Testis (tissue), 3 donors: ENCODE measurements around the gene BATF. TPM values are rescaled to one million over a fixed set of nuclear protein-coding genes. Genes with fewer than 3 reads are reported as not detected.

Experiments
- DNase-seq: peaks from one replicate; pipeline ENCODE4 v3.0.0-alpha.2; 2019
- H3K27ac ChIP-seq, 2 donors: fragments of 200-600 bp; sonication (generic); one replicate each; pipeline ENCODE4 v1.5.1; 2019
- H3K27me3 ChIP-seq: fragments of 200-600 bp; sonication (generic); one replicate; pipeline ENCODE4 v1.5.1; 2019
- H3K36me3 ChIP-seq: fragments of 200-600 bp; sonication (generic); one replicate; pipeline ENCODE4 v1.5.1; 2017; ENCODE audit warnings: low read depth; ENCODE audit errors: missing control alignments
- H3K4me1 ChIP-seq: fragments of 200-600 bp; sonication (generic); one replicate; pipeline ENCODE4 v1.5.1; 2019
- H3K4me3 ChIP-seq, 2 donors: fragments of 200-600 bp; sonication (generic); one replicate each; pipeline ENCODE4 v1.5.1; 2017 to 2019
- H3K9me3 ChIP-seq: fragments of 200-600 bp; sonication (generic); one replicate; pipeline ENCODE4 v1.5.1; 2017
- POLR2A ChIP-seq: fragments of 450-650 bp; IDR thresholded peaks from one replicate; pipeline ENCODE4 v1.6.1; 2017; ENCODE audit warnings: antibody characterized with exemption, mild to moderate bottlenecking, moderate library complexity
- WGBS, 2 donors: methylation state at CpG; one replicate each; pipeline ENCODE4 v1.1.5; 2018; 5-methylcytosine and 5-hydroxymethylcytosine counted together
- intact Hi-C: fragments of 100-400 bp; cut with DNase I; formaldehyde crosslinking; loops from one replicate; pipeline ENCODE4 v1.15.1; 2023; ENCODE audit warnings: low total_unique reads
- polyA plus RNA-seq: library from polyadenylated mRNA; stranded (reverse); fragments of 350-450 nt; fragmentation: Illumina TruSeq; extraction: RNeasy Lipid Tissue Mini Kit (QIAGEN cat#74804); gene quantifications from one replicate; pipeline ENCODE4 v1.2.3, GENCODE V29; 2014; ENCODE audit warnings: low read depth, low replicate concordance; ENCODE audit not compliant: insufficient read depth
- total RNA-seq, 2 donors: library from RNA; depleted of rRNA; stranded (reverse); fragments of >200 nt; gene quantifications; one replicate each; pipeline ENCODE4 v1.2.3, GENCODE V29; 2016
- TF ChIP-seq, protein P1 (sequence below), 3 experiments: fragments of 450-650 bp in 2 of 3; fragments of 200-600 bp in 1 of 3; sonication (generic) in 1 of 3; IDR thresholded peaks; one replicate each; pipeline ENCODE4 v1.5.1; 2016 to 2019; ENCODE audit warnings: antibody characterized with exemption in 3 of 3, mild to moderate bottlenecking in 2 of 3, moderate library complexity in 1 of 3

The BATF gene
- total and polyA plus RNA-seq, 3 donors from 2014 or later, result 0.63 to 2.9 (median 1.5) TPM

GRCh38 chr14:75548544-75548943 is 26.3 kb downstream of the BATF start:
- Histone ChIP-seq H3K27me3 (no peaks in the 10 kb centered on the region), H3K27ac (no peak overlapping the region), H3K4me1 (no peaks in the 10 kb centered on the region), H3K4me3 (no peak overlapping the region), H3K9me3 (no peaks in the 10 kb centered on the region), H3K36me3 (no peaks in the 10 kb centered on the region)
- WGBS, 2 donors, result 49 to 63% methylated on average over 6 to 7 of the region's 7 CpGs
- intact Hi-C loops, result no loop called here
- DNase-seq, result peak; percentile 72
- no peak for TF ChIP-seq POLR2A
- TF ChIP-seq, protein P1, sequence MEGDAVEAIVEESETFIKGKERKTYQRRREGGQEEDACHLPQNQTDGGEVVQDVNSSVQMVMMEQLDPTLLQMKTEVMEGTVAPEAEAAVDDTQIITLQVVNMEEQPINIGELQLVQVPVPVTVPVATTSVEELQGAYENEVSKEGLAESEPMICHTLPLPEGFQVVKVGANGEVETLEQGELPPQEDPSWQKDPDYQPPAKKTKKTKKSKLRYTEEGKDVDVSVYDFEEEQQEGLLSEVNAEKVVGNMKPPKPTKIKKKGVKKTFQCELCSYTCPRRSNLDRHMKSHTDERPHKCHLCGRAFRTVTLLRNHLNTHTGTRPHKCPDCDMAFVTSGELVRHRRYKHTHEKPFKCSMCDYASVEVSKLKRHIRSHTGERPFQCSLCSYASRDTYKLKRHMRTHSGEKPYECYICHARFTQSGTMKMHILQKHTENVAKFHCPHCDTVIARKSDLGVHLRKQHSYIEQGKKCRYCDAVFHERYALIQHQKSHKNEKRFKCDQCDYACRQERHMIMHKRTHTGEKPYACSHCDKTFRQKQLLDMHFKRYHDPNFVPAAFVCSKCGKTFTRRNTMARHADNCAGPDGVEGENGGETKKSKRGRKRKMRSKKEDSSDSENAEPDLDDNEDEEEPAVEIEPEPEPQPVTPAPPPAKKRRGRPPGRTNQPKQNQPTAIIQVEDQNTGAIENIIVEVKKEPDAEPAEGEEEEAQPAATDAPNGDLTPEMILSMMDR (IDR thresholded peaks at IDR 0.05), result no peak

- DNase-seq, result no peak
- 75 to 92% methylated on average over 5 of the region's 5 CpGs for WGBS, 2 donors
- H3K9me3 ChIP-seq, result no peaks in the 10 kb centered on the region
- no peaks in the 10 kb centered on the region for H3K4me1 ChIP-seq
- no peak overlapping the region for H3K4me3 ChIP-seq
- H3K27ac ChIP-seq, result no peak overlapping the region
- H3K27me3 ChIP-seq, result no peaks in the 10 kb centered on the region
- TF ChIP-seq, protein P1 (IDR thresholded peaks at IDR 0.05), result no peak
- no peak for TF ChIP-seq POLR2A
- H3K36me3 ChIP-seq, result no peaks in the 10 kb centered on the region
- intact Hi-C loops, result no loop called here
These were observed 26.9 kb downstream of the BATF start for GRCh38 chr14:75549169-75549568.

DNA sequence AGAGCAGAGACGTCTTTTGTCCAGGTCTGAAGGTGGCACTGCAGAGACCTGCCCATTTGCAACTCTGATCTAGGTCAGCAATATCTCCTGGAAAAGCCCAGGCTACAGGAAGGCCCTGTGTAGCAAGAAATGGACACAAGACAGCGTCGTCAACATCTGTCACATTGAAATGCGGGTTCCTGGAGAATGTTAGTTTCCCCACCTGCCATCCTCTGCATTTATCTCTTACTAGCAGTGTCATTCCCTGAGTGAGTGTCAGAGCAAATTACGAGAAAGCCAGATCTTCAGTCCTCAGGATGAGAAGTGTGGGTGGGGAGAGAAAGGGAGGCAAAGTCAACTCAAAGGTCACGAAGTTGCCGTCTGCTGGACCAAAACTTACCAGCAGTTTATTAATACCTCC is 28.8 kb downstream of the BATF start:
- DNase-seq, result no peak
- Histone ChIP-seq H3K27ac (no peak overlapping the region), H3K36me3 (no peaks in the 10 kb centered on the region), H3K4me3 (no peak overlapping the region), H3K4me1 (no peaks in the 10 kb centered on the region), H3K27me3 (no peaks in the 10 kb centered on the region), H3K9me3 (no peaks in the 10 kb centered on the region)
- TF ChIP-seq, protein P1 (IDR thresholded peaks at IDR 0.05), result no peak
- no peak for TF ChIP-seq POLR2A
- WGBS, 2 donors, result 89 to 91% methylated on average over 7 of the region's 7 CpGs
- intact Hi-C loops, result no loop called here

DNA sequence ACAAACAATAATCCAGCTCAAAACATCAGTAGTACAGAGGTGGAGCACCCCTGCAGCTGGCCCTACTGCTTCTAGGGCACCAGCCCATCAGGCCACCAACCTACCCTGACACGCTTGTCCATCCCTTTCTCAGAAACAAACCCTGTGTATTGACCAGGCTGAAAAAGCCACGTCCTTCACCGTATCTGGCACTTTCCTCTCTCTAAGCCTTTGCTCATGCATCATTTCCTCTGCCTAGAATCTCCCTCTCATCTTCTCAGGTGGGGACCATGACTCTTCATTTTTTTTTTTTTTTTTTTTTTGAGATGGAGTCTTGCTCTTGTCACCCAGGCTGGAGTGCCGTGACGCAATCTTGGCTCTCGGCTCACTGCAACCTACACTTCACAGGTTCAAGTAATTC is 30.9 kb downstream of the BATF start:
- TF ChIP-seq, protein P1 (IDR thresholded peaks at IDR 0.05), result no peak
- no peak for TF ChIP-seq POLR2A
- H3K27me3 ChIP-seq, result no peaks in the 10 kb centered on the region
- intact Hi-C loops, result no loop called here
- H3K36me3 ChIP-seq, result no peaks in the 10 kb centered on the region
- no peak overlapping the region for H3K27ac ChIP-seq
- H3K4me3 ChIP-seq, result no peak overlapping the region
- no peaks in the 10 kb centered on the region for H3K4me1 ChIP-seq
- WGBS, 2 donors, result 96 to 99% methylated on average over 6 of the region's 6 CpGs
- no peak for DNase-seq
- no peaks in the 10 kb centered on the region for H3K9me3 ChIP-seq

DNA sequence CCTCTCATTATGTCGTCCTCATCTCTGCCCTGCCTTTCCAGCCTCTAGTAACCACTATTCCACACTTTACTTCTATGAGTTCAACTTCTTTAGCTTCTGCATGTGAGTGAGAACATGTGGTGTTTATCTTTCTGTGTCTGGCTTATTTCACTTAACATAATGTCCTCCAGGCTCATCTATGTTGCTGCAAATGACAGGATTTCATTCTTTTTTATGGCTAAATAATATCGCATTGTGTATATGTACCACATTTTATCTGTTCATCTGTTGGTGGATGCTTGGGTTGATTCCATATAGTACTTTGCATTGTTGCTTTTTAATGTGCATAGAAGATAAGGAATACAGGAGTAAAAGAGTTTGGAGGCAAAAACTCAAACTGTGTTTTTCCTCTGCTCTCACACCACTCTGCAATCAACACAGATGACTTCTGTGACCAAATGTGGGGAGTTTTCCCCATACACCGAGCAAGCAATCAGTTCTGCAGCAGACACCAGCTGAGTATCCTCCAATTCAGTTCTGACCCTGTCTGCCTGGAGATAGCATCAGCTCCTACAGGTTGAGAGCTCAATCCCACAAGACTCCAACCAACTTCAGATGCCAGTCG is 31.6 kb downstream of the BATF start:
- Histone ChIP-seq H3K9me3 (no peaks in the 10 kb centered on the region), H3K27ac (no peak overlapping the region), H3K4me1 (no peaks in the 10 kb centered on the region), H3K4me3 (no peak overlapping the region), H3K36me3 (no peaks in the 10 kb centered on the region), H3K27me3 (no peaks in the 10 kb centered on the region)
- no peak for DNase-seq
- TF ChIP-seq, protein P1 (IDR thresholded peaks at IDR 0.05), result no peak
- no peak for TF ChIP-seq POLR2A
- intact Hi-C loops, result no loop called here
- WGBS, 2 donors, result 67 to 79% methylated on average over 4 of the region's 4 CpGs
